Measurements from ENCODE around the gene DLAT.
"Not testable (repeated sequence)": the region's sequence is repeated elsewhere in the genome, so short reads cannot be mapped to it uniquely, and the experiment has no call there.

DLAT gene

GRCh38 chr11:112024773-112025678, at the start of gene DLAT:
Gene DLAT, plus strand, starts transcription at chr11:112025408. Its CDS starts 65 bp downstream, at chr11:112025473.
- peak; percentile 84 for DNase-seq

GRCh38 chr11:111976119-111976766, 49.0 kb upstream of the DLAT start:
- no peak for DNase-seq

- no peak for DNase-seq
These were observed 48.5 kb upstream of the DLAT start for GRCh38 chr11:111976767-111977145.

GRCh38 chr11:111977146-111978027, 47.8 kb upstream of the DLAT start:
- peak; percentile 22 for DNase-seq

GRCh38 chr11:111978028-111978771, 47.0 kb upstream of the DLAT start:
- no peak for DNase-seq

GRCh38 chr11:111980062-111980461, 45.1 kb upstream of the DLAT start:
- DNase-seq = no peak

- DNase-seq = no peak
These were observed 43.9 kb upstream of the DLAT start for GRCh38 chr11:111981270-111981669.

GRCh38 chr11:111982019-111982464, 43.2 kb upstream of the DLAT start:
- DNase-seq = peak; percentile 61

GRCh38 chr11:111982541-111983186, 42.5 kb upstream of the DLAT start:
- DNase-seq = no peak

- no peak for DNase-seq
These were observed 41.8 kb upstream of the DLAT start for GRCh38 chr11:111983187-111983986.

- no peak for DNase-seq
These were observed 38.6 kb upstream of the DLAT start for GRCh38 chr11:111986589-111986988.

- DNase-seq = no peak
These were observed 34.8 kb upstream of the DLAT start for GRCh38 chr11:111990381-111990780.

- no peak for DNase-seq
These were observed 32.9 kb upstream of the DLAT start for GRCh38 chr11:111992206-111992855.

- DNase-seq = no peak
These were observed 29.1 kb upstream of the DLAT start for GRCh38 chr11:111996129-111996528.

GRCh38 chr11:111996669-111997068, 28.5 kb upstream of the DLAT start:
- not testable (repeated sequence) for DNase-seq

- DNase-seq = no peak
These were observed 26.1 kb upstream of the DLAT start for GRCh38 chr11:111999111-111999510.

GRCh38 chr11:112000703-112001102, 24.5 kb upstream of the DLAT start:
- DNase-seq = no peak

GRCh38 chr11:112002491-112003216, 22.6 kb upstream of the DLAT start:
- DNase-seq = no peak

- DNase-seq = peak; percentile 16
These were observed 20.8 kb upstream of the DLAT start for GRCh38 chr11:112004389-112004788.

All from stimulated activated CD4-positive, alpha-beta T cell treated with anti-CD3 and anti-CD28 coated beads, Interleukin-4, amount 100 ng/mL, for 1 hour (primary cell).